ACHN (cell line): ENCODE results near the gene TRMT2A.
A peak's percentile ranks its signal among the peaks of the same experiment; 100 is the strongest.

ENCODE experiments used
- DNase-seq: peaks from one replicate; pipeline ENCODE4 v3.0.0-alpha.2; 2015
- in situ Hi-C: cut with HindIII; loops from 2 replicates; pipeline ENCODE4 v1.10.0; 2017; ENCODE audit warnings: low sequenced_read_pairs, low pct_ligation_motif_present, low pct_unique_long_range_greater_than_20kb

Gene TRMT2A

GRCh38 chr22:20137671-20138416, 20.8 kb upstream of the TRMT2A start:
- no peak for DNase-seq
- in situ Hi-C loops = no loop called here

GRCh38 chr22:20137113-20137512, 20.1 kb upstream of the TRMT2A start:
- DNase-seq = no peak
- in situ Hi-C loops = no loop called here

GRCh38 chr22:20136603-20136873, 19.5 kb upstream of the TRMT2A start:
- no peak for DNase-seq
- in situ Hi-C loops = no loop called here

- in situ Hi-C loops = no loop called here
- no peak for DNase-seq
Measured at GRCh38 chr22:20135806-20136602, 19.0 kb upstream of the TRMT2A start.

GRCh38 chr22:20135265-20135664, 18.2 kb upstream of the TRMT2A start:
- no peak for DNase-seq
- in situ Hi-C loops = no loop called here

- DNase-seq = no peak
- in situ Hi-C loops = no loop called here
Measured at GRCh38 chr22:20133930-20134549, 17.0 kb upstream of the TRMT2A start.

- no peak for DNase-seq
- in situ Hi-C loops = no loop called here
Measured at GRCh38 chr22:20132686-20133246, 15.7 kb upstream of the TRMT2A start.

GRCh38 chr22:20131859-20132685, 15.0 kb upstream of the TRMT2A start:
- DNase-seq = no peak
- in situ Hi-C loops = no loop called here

GRCh38 chr22:20131597-20131858, 14.5 kb upstream of the TRMT2A start, which contains the start of gene ZDHHC8:
Gene ZDHHC8 (plus strand): TSS chr22:20131804. CDS start chr22:20131948, 144 bp downstream.
- in situ Hi-C loops = no loop called here
- no peak for DNase-seq

GRCh38 chr22:20130731-20131596, 13.9 kb upstream of the TRMT2A start:
- in situ Hi-C loops = no loop called here
- DNase-seq = peak; percentile 66

- DNase-seq = no peak
- in situ Hi-C loops = no loop called here
Measured at GRCh38 chr22:20130319-20130718, 13.3 kb upstream of the TRMT2A start.

- in situ Hi-C loops = no loop called here
- no peak for DNase-seq
Measured at GRCh38 chr22:20129747-20130014, 12.7 kb upstream of the TRMT2A start.

- peak; percentile 30 for DNase-seq
- in situ Hi-C loops = no loop called here
Measured at GRCh38 chr22:20128902-20129746, 12.1 kb upstream of the TRMT2A start.

- in situ Hi-C loops = no loop called here
- DNase-seq = no peak
Measured at GRCh38 chr22:20128619-20128901, 11.5 kb upstream of the TRMT2A start.

GRCh38 chr22:20127869-20128618, 11.0 kb upstream of the TRMT2A start:
- DNase-seq = no peak
- in situ Hi-C loops = no loop called here

GRCh38 chr22:20127318-20127868, 10.4 kb upstream of the TRMT2A start:
- DNase-seq = no peak
- in situ Hi-C loops = no loop called here
